NCI-H2081 treated with DMSO at 0.1 percent for 48 hours (cell line): ENCODE results near the gene AIF1.

Experiments used
- DNase-seq: peaks from one replicate; lab custom pipeline; 2025; lab: John Stamatoyannopoulos, UW

Gene AIF1

DNA sequence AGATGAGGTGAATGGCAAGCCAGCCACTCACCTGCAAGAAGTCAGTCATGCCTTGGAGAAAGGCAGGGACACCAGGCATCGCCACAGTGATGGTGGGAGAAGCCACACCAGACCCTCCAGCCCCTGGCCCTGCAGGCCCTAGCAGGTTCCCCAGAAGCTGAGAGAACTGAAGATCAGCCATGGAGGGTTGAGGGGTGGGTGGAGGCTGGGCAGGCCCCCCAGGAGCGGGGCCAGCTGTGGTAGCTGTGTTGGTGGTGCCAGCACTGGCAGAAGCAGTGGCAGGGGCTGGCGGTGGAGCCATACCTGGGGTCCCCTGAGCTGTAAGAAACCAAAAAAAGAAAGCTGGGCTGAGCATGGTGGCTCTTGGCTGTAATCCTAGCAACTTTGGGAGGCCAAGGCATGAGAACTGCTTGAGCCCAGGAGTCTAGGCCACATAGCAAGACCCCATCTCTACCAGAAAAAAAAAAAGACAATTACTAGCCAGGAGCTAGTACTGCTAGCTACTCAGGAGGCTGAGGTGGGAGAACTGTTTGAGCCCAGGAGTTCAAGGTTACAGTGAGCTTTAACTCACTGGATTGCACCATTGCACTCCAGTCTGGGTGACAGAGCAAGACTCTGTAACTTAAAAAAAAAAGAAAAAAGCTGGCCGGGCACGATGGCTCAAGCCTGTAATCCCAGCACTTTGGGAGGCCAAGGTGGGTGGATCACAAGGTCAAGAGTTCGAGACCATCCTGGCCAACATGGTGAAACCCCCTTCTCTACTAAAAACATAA, 27.9 kb downstream of the AIF1 start:
- no peak for DNase-seq

DNA sequence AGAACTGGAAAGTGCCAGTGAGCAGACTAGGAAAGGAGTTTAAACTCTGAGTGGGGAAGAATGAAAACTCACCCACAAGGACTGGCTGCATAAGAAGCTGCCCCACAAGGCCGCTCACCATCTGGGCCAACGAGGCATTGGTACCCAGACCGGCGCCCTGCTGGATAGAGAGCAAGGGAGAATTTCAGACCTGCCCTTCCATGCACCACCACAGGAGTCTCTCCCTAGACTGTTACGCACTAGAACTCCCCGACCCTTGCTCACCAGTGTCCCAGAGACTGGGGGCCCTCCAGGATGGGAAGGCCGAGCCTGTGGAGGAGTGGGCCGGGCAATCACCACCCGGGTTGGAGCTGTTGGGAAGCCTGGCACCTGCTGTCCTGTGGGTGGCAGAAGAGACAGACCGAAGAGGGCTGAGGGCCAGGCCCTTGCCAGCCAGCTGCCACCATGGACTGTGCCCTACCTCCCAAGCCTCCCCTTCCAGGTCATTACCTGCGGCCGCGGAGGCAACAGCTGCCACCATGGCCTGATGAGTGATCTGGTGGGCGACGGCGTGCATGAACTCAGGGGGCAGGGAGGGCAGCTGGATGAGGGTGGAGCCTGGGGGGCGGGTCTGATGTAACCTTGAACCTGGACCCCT, 28.9 kb downstream of the AIF1 start:
- DNase-seq = no peak

GRCh38 chr6:31645325-31645724, 30.3 kb downstream of the AIF1 start:
- no peak for DNase-seq

- no peak for DNase-seq
These were observed 36.7 kb downstream of the AIF1 start for GRCh38 chr6:31651602-31652191.

- peak; percentile 67 for DNase-seq
These were observed 38.1 kb downstream of the AIF1 start for GRCh38 chr6:31652925-31653724.

- no peak for DNase-seq
These were observed 39.7 kb downstream of the AIF1 start for GRCh38 chr6:31654574-31655348.

DNA sequence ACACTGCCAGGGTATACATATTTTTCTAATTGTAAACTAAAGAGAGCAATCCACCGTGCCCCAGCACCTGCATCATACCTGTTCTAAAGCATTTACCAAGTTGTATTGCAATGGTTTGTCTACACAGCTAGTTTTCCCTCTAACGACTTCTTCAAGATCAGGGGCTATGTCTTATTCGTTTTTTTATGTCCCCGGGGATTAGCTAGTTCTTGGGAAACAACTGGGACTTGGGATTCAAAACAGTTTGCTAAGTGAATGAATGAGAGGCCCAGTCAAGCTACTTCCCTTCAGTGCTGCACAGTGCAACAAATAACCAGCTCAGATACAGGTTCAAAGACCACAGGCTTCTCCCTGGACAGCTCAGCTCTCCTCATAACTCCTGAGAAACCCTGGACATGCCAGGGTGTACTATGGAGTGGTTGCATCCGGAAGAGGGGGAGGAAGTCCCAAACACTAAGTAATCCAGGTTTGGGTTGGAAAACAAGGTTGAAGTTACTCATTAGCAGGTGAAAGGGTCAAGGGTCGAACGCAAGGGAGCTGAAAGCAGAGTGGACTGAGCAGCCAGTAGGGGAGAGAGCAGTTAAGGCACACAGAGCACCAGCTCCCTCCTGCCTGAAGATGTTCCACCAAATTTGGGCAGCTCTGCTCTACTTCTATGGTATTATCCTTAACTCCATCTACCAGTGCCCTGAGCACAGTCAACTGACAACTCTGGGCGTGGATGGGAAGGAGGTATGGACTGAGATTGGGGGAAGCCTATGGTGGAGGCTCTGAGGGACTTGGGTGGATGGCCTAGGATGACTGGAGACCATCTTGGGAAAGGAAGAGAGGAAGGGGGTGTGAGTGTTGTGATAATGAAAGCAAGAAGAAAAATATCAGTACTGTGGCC, 40.6 kb downstream of the AIF1 start, which contains the start of gene APOM:
APOM (plus strand) TSS at position 546 of the 889 bp plus-strand sequence; CDS start at position 619, 73 bp downstream.
- DNase-seq = no peak

GRCh38 chr6:31657406-31658157, 42.5 kb downstream of the AIF1 start:
- no peak for DNase-seq

- no peak for DNase-seq
These were observed 43.2 kb downstream of the AIF1 start for GRCh38 chr6:31658158-31658688.

DNA sequence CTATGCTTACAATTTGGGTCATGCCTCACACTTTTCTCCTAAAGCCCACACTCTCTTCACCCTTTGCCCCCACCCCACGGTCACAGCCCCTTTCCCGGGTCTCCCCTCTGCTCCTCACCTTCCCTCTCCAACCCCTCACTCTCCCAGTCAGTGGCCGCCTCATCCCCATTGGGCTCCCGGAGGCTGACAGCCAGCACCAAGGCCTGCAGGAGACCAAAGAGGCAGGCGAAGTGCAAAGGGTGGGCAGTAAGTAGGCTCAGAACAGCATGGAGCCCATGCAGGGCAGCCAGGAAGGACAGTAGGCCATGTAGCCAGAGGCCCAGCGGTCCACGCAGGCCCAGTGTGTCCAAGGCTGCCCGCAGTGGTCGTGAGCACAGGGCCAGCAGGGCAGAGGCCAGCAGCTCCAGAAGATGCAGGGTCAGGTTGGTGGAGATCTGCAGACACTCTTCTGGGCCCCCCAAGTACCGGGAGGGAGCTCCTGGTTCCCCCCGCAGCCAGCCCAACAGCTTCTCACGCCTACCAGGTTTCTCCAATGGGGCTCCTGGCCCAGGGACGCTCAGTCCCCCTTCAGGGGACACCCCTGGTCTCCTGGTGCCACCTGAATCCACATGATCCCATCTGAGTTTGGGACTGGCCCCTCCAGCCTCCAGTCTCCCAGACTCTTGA, 44.1 kb downstream of the AIF1 start:
- DNase-seq = no peak

DNA sequence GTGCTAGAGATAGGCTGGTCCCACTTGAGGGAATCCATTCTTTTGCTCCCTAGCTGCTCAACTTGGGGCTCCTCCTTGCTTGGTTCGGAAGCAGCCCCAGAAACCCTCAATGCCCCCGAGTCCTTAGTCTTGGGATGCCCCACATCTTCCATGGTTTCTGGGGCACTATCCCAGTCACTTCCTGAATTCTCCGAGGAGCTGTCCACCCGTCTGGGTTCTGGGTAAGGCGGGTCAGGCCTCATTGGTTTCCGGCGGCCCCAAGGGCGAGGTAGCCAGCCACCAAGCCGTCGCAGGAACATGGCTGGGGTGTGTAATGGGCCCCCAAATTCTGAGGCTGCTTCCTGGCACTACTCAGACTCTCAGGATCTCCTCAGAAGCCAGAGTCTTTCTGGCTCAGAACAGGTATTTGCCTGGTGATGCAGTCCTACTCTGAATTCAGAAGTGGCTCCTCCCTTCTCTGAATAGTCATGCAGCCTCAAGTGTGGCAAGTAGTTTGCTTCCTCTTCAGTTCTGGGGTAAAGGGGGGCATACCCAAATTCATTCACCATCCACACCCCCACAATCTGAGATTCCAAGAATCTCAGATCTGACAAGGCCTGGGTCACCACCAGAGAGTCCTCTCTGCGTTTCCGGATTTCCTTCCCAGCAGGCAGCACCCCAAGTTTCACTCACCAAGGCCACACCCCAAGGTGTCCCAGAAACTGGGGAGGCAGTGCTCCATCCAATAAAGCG, 44.8 kb downstream of the AIF1 start:
- no peak for DNase-seq

GRCh38 chr6:31660381-31661261, 45.6 kb downstream of the AIF1 start, which contains the start of gene C6orf47:
C6orf47 (minus strand) TSS chr6:31660778; CDS start chr6:31659947, 831 bp downstream.
- DNase-seq = peak; percentile 9

GRCh38 chr6:31661262-31662123, 46.5 kb downstream of the AIF1 start:
- DNase-seq = no peak

GRCh38 chr6:31662124-31662723, 47.2 kb downstream of the AIF1 start:
- no peak for DNase-seq

DNA sequence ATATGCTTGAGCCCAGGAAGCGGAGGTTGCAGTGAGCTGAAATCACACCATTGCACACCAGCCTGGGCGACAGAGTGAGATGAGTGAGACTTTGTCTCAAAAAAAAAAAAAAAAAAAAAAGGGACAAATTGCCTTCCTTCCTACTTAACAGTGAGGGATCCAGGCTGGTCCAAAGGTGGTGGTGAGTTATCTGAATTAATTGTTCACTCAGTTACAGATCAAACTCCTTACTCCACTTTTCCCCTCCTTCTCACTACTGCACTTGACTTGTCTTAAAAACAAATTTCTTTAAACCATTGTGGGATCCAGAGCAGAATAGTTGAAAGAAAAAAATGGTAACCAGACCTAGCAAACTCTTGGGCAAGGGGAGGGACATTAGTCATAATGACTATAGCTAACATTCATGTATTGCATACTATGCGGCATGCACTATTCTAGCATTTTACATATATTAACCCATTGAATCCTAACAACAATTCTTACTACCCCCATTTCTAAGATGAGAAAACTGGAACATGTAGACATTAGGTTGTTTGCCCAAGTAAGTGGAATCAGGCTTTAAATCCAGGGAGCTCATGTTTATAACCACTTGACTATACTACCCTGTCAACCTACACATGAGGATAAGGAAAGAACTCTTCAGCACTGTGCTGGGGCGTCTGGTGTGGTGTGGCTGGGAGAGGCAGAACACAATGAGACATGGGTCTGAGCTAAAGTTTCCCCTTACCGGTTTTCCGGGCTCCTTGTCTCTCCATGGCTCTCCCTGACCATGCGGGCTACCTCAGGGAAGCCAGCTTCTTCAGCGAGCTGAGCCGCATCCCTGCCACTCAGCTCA, 48.3 kb downstream of the AIF1 start:
- no peak for DNase-seq
